ENCODE data around the gene TMEM106C.

The TMEM106C gene

GRCh38 chr12:47962198-47962597 is 1.2 kb upstream of the TMEM106C start:
- no peak for TF ChIP-seq CTCF (IDR thresholded peaks at IDR 0.05; ENCODE audit: control insufficient read depth, extremely low read depth, insufficient read depth)
- H3K4me3 ChIP-seq (ENCODE audit: low read depth, low read length): no peak overlapping the region
- no peak for DNase-seq (ENCODE audit: low read depth)

- no peak for TF ChIP-seq CTCF (IDR thresholded peaks at IDR 0.05; ENCODE audit: control insufficient read depth, extremely low read depth, insufficient read depth)
- DNase-seq (ENCODE audit: low read depth): peak; percentile 25
- H3K4me3 ChIP-seq (ENCODE audit: low read depth, low read length): peak overlapping the region; percentile 82
These were observed 821 bp downstream of the TMEM106C start for GRCh38 chr12:47964106-47964728.

GRCh38 chr12:47965581-47965980 is 2.2 kb downstream of the TMEM106C start:
- no peak overlapping the region for H3K4me3 ChIP-seq (ENCODE audit: low read depth, low read length)
- no peak for DNase-seq (ENCODE audit: low read depth)
- no peak for TF ChIP-seq CTCF (IDR thresholded peaks at IDR 0.05; ENCODE audit: control insufficient read depth, extremely low read depth, insufficient read depth)

GRCh38 chr12:47967461-47968321 is 4.3 kb downstream of the TMEM106C start:
- H3K4me3 ChIP-seq (ENCODE audit: low read depth, low read length): no peak overlapping the region
- TF ChIP-seq CTCF (IDR thresholded peaks at IDR 0.05; ENCODE audit: control insufficient read depth, extremely low read depth, insufficient read depth): no peak
- no peak for DNase-seq (ENCODE audit: low read depth)

GRCh38 chr12:47969845-47970244 is 6.4 kb downstream of the TMEM106C start:
- DNase-seq (ENCODE audit: low read depth): no peak
- TF ChIP-seq CTCF (IDR thresholded peaks at IDR 0.05; ENCODE audit: control insufficient read depth, extremely low read depth, insufficient read depth): no peak
- no peak overlapping the region for H3K4me3 ChIP-seq (ENCODE audit: low read depth, low read length)

GRCh38 chr12:47970843-47971242 is 7.4 kb downstream of the TMEM106C start:
- no peak for TF ChIP-seq CTCF (IDR thresholded peaks at IDR 0.05; ENCODE audit: control insufficient read depth, extremely low read depth, insufficient read depth)
- DNase-seq (ENCODE audit: low read depth): no peak
- no peak overlapping the region for H3K4me3 ChIP-seq (ENCODE audit: low read depth, low read length)
